ENCODE measurements around the gene NF2.

The NF2 gene

DNA sequence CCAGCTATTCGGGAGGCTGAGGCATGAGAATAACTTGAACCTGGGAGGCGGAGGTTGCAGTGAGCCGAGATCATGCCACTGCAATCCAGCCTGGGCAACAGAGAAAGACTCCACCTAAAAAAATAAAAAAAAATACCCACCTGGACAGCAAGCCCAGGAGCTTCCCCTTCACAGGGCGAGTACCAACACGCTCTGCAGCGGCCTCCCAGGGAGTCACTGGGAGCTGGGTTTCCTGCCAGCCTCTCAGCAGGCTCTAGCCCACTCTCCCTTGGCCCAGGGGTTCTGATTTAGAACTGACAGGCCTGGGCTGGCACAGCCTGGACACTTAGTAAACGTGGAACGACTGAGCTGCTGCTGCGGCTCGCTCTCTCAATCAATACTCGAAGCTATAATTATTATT, 114.4 kb downstream of the NF2 start:
- no peak for TF ChIP-seq EZH2phosphoT487 (IDR thresholded peaks at IDR 0.05; ENCODE audit: borderline replicate concordance)
- TF ChIP-seq, protein P1, sequence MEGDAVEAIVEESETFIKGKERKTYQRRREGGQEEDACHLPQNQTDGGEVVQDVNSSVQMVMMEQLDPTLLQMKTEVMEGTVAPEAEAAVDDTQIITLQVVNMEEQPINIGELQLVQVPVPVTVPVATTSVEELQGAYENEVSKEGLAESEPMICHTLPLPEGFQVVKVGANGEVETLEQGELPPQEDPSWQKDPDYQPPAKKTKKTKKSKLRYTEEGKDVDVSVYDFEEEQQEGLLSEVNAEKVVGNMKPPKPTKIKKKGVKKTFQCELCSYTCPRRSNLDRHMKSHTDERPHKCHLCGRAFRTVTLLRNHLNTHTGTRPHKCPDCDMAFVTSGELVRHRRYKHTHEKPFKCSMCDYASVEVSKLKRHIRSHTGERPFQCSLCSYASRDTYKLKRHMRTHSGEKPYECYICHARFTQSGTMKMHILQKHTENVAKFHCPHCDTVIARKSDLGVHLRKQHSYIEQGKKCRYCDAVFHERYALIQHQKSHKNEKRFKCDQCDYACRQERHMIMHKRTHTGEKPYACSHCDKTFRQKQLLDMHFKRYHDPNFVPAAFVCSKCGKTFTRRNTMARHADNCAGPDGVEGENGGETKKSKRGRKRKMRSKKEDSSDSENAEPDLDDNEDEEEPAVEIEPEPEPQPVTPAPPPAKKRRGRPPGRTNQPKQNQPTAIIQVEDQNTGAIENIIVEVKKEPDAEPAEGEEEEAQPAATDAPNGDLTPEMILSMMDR (conservative IDR thresholded peaks at IDR 0.05; ENCODE audit: low read length) = no peak
- H2AFZ ChIP-seq (ENCODE audit: low read length) = no peak overlapping the region
- no peaks in the 10 kb centered on the region for H4K20me1 ChIP-seq (ENCODE audit: insufficient read depth, low read length, poor library complexity, severe bottlenecking)
- no peaks in the 10 kb centered on the region for H3K79me2 ChIP-seq (ENCODE audit: insufficient read depth, low read length)
- no peaks in the 10 kb centered on the region for H3K4me1 ChIP-seq (ENCODE audit: insufficient read depth, low read length, poor library complexity, severe bottlenecking)
- no peak overlapping the region for H3K4me2 ChIP-seq (ENCODE audit: low read depth, low read length, poor library complexity, severe bottlenecking)
- no peaks in the 10 kb centered on the region for H3F3A ChIP-seq (ENCODE audit: low read depth)
- H3K9me2 ChIP-seq (replicated peaks; ENCODE audit: low read depth, low read length) = no peaks in the 10 kb centered on the region
- no peaks in the 10 kb centered on the region for H3K27me3 ChIP-seq (ENCODE audit: insufficient read depth, low read length, poor library complexity, severe bottlenecking)
- H3K9me3 ChIP-seq (ENCODE audit: insufficient read depth, low read depth, low read length) = no peaks in the 10 kb centered on the region
- no peak overlapping the region for H3K9ac ChIP-seq (ENCODE audit: low read depth, low read length, poor library complexity, severe bottlenecking)
- no peak overlapping the region for H3K4me3 ChIP-seq (ENCODE audit: low read length, poor library complexity, severe bottlenecking)
- no peaks in the 10 kb centered on the region for H3K36me3 ChIP-seq (ENCODE audit: insufficient read depth, low read length)

DNA sequence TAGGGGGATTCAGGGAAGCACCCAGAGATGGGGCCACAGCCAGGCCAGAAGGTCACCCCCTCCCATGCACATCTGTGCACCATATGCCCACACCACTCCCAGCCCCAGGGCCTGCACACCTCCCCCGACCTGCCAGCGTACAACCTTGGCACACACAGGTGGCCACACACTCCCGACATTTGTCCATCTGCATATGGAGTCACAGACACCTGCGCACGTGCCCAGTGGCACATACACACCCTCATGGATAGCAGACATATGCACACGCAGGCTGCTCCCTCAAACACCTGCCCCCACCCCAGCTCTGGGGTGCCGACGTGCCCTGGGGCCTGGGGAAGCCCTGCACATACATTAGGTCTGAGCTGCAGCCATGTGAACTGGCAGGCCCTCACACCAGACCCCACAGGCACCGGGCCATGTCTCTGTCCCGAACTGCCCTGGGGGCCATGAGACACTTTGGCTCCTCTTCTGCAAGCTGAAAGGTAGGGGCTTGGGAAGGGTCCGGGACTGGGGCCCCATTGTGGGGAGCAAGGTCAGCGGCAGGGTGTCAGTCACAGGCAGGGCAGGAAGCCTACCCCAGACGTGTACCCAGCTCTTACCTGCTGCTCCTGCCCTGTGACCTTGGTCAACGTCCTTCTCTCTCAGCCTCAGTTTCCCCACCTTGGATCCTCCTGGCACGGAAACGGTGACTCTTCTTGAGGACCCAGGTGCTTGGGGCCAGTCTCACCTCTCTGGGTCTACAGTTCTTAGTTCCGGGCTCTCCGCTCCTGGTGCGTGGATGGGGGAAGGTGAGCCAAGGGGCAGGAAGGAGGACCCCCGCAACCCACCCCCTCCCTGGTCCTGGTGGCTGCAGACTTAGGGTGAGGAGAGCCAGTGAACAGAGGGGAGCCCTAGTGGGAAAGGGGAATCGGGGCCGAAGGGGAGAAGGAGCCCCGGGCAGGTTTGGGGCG, 115.8 kb downstream of the NF2 start:
- no peaks in the 10 kb centered on the region for H4K20me1 ChIP-seq (ENCODE audit: insufficient read depth, low read length, poor library complexity, severe bottlenecking)
- no peak overlapping the region for H3K4me2 ChIP-seq (ENCODE audit: low read depth, low read length, poor library complexity, severe bottlenecking)
- no peaks in the 10 kb centered on the region for H3K4me1 ChIP-seq (ENCODE audit: insufficient read depth, low read length, poor library complexity, severe bottlenecking)
- no peak overlapping the region for H2AFZ ChIP-seq (ENCODE audit: low read length)
- H3K27me3 ChIP-seq (ENCODE audit: insufficient read depth, low read length, poor library complexity, severe bottlenecking) = no peaks in the 10 kb centered on the region
- H3K4me3 ChIP-seq (ENCODE audit: low read length, poor library complexity, severe bottlenecking) = no peak overlapping the region
- no peaks in the 10 kb centered on the region for H3K9me3 ChIP-seq (ENCODE audit: insufficient read depth, low read depth, low read length)
- H3K9me2 ChIP-seq (replicated peaks; ENCODE audit: low read depth, low read length) = no peaks in the 10 kb centered on the region
- H3K36me3 ChIP-seq (ENCODE audit: insufficient read depth, low read length) = no peaks in the 10 kb centered on the region
- TF ChIP-seq, protein P1 (conservative IDR thresholded peaks at IDR 0.05; ENCODE audit: low read length) = no peak
- no peak for TF ChIP-seq EZH2phosphoT487 (IDR thresholded peaks at IDR 0.05; ENCODE audit: borderline replicate concordance)
- no peaks in the 10 kb centered on the region for H3K79me2 ChIP-seq (ENCODE audit: insufficient read depth, low read length)
- no peak overlapping the region for H3K9ac ChIP-seq (ENCODE audit: low read depth, low read length, poor library complexity, severe bottlenecking)
- no peaks in the 10 kb centered on the region for H3F3A ChIP-seq (ENCODE audit: low read depth)

GRCh38 chr22:29719899-29720645, 116.6 kb downstream of the NF2 start, which contains the start of gene CABP7:
Gene CABP7, plus strand, starts transcription at chr22:29720003. Its CDS starts 422 bp downstream, at chr22:29720425.
- H3K9me3 ChIP-seq (ENCODE audit: insufficient read depth, low read depth, low read length) = no peaks in the 10 kb centered on the region
- H3K4me1 ChIP-seq (ENCODE audit: insufficient read depth, low read length, poor library complexity, severe bottlenecking) = no peaks in the 10 kb centered on the region
- no peaks in the 10 kb centered on the region for H3K36me3 ChIP-seq (ENCODE audit: insufficient read depth, low read length)
- no peaks in the 10 kb centered on the region for H3F3A ChIP-seq (ENCODE audit: low read depth)
- H3K79me2 ChIP-seq (ENCODE audit: insufficient read depth, low read length) = no peaks in the 10 kb centered on the region
- H3K9me2 ChIP-seq (replicated peaks; ENCODE audit: low read depth, low read length) = no peaks in the 10 kb centered on the region
- H4K20me1 ChIP-seq (ENCODE audit: insufficient read depth, low read length, poor library complexity, severe bottlenecking) = no peaks in the 10 kb centered on the region
- H3K4me2 ChIP-seq (ENCODE audit: low read depth, low read length, poor library complexity, severe bottlenecking) = no peak within 1 kb of the TSS
- TF ChIP-seq EZH2phosphoT487 (IDR thresholded peaks at IDR 0.05; ENCODE audit: borderline replicate concordance) = no peak
- TF ChIP-seq, protein P1 (conservative IDR thresholded peaks at IDR 0.05; ENCODE audit: low read length) = no peak
- no peak within 1 kb of the TSS for H3K4me3 ChIP-seq (ENCODE audit: low read length, poor library complexity, severe bottlenecking)
- H3K27me3 ChIP-seq (ENCODE audit: insufficient read depth, low read length, poor library complexity, severe bottlenecking) = no peaks in the 10 kb centered on the region
- H3K9ac ChIP-seq (ENCODE audit: low read depth, low read length, poor library complexity, severe bottlenecking) = no peak within 1 kb of the TSS
- no peak within 1 kb of the TSS for H2AFZ ChIP-seq (ENCODE audit: low read length)
